Suppressor macrophage (primary cell): ENCODE data around the gene S100B.

Source experiments
- DNase-seq, 4 experiments: peaks; one replicate each; pipeline ENCODE4 v3.0.0-alpha.2; 2020 to 2022

S100B gene

DNA sequence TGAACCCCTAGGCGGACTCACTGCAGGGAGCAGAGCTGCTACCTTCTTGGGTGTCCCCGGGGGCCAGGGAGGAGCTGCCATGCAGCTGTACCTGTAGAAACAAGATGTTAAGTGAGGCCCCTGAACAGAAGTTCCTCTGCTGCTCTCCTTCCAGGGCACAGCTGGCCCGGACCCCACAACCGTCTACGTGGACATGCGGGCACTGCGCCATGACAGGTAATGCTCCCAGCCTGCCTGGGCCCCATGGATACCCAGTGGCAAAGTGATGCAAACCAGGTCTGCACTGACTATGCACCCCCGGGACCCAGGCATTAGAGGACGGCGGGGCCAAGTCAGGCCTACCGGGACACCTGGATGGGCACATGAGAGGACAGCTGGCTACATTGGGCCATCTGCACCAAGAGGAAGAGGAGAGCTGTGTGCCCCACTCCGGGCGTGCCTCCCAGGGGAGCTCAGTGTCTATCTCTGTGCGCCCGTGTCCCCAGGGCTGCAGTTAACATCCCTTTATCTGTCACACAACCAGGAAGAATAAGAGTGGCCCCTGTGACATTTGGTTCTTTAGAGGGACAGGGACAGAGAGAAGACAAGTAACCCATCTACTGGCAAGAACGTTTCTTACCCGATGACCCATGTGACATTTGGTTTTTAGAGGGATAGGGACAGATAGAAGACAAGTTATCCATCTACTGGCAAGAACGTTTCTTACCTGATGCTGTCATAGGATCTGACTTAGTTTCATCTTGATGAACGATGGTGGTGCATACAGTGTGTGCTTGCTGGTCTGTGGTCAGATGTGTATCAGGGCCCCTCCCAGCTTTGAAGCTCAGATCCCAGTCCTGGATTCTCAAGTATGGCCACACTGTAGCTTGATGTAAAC, 44.1 kb downstream of the S100B start:
- no peak for DNase-seq

DNA sequence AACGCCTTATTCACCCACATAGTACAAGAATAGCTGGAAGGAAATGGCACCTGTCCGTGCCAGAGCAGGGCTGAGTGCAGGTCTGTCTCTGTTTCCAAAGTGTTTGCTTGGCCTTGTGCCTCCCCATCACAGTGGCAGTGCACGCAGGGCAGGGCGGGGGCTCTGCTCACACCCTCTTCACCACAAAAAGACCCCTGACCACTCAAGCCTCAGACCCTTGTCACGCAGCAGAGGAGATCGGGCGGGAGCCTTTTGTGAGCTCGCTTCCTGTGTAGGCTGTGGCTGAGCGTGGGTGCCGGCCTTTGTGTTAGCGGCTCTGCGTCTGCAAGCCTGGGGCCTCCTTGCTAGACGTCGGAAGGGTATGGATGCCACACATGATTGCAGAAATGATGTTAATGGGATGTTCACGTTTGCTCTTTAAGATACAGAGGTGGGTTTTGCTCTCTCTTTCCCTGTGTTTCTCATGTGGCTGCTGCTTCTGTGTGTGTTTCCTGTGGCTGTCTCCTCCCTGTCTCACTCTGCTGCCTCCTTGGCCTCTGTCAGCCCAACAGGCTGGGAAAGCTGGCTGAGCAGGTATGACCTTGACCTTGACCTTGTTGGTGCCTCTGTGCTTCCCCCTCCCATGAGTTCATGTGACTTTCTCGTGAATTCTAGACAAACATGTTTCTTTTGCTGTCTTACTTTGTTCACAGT, 45.4 kb downstream of the S100B start:
- no peak for DNase-seq

DNA sequence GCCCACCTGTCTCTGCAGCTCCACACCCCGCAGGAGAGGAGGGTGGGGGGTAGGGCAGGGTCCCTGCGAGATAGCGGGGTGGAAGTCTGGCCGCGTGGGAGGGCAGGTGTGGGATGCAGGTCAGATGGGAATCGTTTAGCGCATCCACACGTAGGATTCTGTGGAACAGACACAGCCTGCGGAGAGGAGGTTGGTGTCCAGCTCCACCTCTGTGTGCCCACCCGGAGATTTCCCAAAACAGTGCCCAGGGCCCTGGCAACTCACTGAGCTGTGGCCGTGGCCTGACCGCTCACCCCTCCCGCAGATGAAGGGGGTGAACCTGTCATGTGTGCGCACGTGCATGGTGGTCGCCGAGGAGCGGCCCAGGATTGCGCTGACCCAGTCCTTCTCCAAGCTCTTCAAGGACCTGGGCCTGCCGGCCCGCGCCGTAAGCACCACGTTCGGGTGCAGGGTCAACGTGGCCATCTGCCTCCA, 46.9 kb downstream of the S100B start:
- DNase-seq: no peak

DNA sequence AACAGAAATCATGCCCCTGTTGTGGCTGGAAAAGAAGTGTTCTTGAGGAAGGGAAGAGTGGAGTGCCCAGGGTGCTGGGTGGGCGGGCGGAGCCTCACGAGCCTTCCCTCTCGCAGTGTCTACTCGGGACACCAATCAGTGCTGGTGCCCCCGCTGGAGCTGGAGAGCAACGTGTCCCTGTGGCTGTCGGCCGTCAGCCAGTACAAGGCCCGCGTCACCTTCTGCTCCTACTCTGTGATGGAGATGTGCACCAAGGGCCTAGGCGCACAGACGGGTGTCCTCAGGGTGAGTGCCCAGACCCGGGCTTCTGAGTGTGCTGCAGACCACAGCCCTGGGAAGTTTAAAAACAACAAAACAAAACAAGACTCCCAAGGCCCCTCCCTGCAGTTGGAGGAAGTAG, 47.4 kb downstream of the S100B start:
- no peak for DNase-seq

DNA sequence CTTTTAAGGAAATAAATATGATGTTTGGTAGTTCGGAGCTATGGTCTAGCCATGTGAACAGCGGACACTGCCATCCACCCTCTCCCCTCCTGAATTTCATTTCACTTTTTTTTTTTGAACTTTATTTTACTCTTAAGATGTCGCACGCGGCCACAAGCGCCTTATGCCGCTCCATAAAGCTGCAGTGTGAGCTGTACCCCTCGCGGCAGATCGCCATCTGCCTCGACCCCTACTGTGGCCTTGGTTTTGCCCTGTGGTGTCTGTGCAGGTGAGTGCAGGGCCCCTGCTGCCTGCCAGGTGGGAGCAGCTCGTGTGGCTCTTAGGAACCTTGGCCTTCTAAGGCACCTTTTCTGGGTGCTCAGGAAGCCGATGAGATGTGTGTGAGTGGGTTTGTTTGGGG, 48.1 kb downstream of the S100B start:
- DNase-seq: no peak

DNA sequence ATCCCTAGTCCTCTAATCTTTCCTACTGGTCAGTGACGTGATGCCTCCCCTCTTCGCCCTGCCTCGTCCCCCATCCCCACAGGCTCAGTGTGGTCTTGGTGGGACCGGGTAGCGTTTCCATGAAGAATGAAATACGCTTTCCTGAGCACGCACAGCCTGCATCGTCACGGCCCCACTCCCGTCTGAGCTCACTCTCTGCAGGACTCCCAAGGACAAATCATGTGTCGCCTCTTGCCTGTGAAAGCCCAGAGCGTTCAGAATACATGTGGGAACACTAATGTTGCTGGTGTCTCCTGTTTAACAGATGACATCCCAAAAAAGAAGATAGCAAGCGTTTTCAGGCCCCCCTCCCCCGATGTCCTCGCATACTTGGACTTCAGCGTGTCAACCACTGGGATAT, 49.2 kb downstream of the S100B start:
- no peak for DNase-seq

DNA sequence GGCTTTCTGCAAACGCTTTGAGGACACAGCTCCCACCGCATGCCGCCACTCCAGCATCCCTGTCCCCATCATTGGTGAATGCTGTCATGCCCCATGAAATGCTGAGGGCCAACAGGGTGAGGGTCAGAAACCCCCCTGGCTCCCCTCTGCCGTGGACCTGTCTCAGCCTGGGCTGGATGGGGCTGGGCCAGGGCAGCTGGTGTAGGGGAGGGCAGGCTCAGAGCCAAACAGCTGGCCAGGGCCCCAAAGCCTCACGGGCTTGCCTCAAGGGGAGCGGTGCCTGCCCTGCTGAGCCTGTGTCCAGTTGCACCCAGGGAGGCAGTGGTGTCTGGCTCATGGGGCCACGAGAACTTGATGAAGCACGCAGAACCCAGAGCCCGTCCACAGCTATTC, 49.7 kb downstream of the S100B start:
- no peak for DNase-seq

DNA sequence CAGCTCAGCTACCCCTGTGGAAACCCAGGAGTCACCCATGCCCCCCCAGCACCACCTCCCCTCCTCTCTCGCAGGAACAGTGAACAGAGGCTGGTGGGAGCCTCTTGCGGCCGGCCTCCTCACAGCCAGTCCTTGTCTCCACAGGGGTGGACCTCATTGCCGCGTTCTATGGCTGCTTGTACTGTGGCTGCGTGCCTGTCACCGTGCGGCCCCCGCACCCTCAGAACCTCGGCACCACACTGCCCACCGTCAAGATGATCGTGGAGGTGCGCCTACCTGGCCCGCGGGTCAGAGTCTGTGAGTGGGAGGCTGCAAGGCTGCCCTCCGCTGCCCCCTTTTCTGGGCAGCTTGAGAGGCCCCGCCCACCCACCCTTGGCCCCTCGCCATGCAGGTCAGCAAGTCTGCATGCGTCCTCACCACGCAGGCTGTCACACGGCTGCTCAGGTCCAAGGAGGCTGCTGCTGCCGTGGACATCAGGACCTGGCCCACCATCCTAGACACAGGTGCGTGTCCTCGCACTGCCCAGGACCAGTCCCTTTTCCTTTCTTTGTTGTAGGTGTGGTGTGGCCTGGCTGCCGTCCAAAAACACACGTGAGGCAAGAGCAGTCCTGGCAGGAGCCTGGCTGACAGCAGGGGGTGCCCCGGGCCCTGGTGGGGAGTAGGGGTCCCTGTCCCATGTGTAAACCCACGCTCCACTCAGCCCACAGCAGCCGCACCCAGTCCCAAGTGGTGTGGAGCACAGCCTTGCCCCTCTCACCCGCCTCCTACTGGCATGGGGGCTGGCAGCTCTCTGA, 50.3 kb downstream of the S100B start:
- no peak for DNase-seq

DNA sequence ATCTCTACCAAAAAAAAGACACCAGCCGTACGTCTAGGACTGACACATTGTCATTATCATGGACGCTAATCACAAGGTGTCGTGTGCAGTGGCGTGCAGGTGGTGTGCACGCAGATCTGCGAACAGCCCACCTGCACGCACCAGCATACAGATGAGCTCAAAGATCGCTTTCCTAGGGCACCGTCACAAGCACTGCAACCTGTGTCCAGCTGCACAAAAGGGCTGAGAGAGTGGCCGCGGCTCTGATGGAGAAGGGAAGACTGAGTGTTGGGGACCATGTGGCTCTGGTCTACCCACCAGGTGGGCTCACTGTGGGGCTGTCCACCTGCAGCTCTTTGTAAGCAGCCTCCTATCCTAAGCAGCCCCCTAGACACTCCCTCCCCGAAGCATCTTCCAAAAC, 50.9 kb downstream of the S100B start:
- no peak for DNase-seq

DNA sequence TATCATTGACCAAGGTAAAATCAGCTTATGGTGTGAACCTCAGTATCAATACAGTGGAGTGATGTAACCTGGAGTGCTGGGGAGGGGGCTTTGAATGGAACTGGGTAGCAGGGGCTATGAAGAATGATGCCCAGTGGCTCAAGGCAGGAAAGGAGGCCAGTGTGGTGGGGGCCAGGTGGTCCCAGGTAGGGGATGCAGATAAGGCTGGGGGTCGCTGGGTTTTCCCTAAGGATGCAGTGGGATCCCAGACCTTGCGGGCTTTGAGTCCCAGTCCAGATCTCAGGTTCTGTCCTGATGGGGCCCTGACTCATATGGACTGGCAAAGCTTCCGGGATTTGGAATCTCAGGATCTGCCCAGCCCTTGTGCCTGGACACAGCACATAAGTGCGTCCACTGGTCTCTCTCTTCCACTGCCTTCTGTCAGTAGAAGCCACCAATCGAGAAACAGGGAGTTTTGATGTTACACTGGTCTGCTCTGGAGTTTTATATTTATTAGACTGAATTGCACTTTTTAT, 52.0 kb downstream of the S100B start:
- no peak for DNase-seq

DNA sequence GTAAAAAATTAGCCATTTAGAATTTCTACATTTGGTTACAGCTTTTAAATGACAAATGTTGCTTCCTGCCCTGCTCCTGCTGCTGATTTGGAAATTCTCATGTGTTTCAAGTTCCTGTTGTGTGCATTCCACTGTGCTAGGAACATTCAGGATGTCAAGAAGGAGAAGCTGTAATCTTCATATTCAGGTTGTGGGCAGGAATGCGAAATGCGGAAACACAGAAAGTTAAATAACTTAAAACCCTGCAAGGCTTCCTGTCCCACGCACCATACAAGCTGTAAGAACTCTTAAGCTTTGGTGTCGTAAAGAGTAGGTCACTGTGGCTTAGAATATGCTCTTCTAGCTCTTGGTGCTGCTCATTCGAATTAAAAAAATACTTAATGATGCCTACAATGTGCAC, 52.6 kb downstream of the S100B start:
- DNase-seq: peak; percentile 84 to 95 (median 91)

DNA sequence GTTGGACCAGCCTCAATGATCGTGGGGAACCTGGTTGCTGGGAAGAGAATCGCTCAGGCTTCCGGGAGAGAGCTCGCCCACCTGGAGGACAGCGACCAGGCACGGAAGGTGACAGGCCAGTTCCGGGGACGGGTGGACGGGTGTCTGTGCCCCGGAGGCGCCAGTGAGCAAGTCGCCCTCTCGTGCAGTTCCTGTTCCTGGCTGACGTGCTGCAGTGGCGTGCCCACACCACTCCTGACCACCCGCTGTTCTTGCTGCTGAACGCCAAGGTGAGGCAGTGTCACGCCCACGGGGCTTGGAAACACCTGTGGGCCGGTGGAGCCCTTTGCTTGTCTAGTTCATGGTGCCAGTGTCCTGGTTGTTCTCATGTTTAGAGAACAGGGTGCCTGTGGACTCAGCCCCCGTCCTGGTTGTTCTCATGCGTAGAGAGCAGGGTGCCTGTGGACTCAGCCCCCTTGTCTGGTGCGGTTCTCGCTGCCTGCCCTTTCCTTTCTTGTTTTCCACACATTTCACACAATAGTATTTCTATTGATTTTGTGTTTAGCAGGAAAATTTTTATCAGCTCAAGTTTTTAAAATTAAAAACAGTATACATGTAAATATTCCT, 53.1 kb downstream of the S100B start:
- DNase-seq: peak; percentile 74 to 85 (median 82)

DNA sequence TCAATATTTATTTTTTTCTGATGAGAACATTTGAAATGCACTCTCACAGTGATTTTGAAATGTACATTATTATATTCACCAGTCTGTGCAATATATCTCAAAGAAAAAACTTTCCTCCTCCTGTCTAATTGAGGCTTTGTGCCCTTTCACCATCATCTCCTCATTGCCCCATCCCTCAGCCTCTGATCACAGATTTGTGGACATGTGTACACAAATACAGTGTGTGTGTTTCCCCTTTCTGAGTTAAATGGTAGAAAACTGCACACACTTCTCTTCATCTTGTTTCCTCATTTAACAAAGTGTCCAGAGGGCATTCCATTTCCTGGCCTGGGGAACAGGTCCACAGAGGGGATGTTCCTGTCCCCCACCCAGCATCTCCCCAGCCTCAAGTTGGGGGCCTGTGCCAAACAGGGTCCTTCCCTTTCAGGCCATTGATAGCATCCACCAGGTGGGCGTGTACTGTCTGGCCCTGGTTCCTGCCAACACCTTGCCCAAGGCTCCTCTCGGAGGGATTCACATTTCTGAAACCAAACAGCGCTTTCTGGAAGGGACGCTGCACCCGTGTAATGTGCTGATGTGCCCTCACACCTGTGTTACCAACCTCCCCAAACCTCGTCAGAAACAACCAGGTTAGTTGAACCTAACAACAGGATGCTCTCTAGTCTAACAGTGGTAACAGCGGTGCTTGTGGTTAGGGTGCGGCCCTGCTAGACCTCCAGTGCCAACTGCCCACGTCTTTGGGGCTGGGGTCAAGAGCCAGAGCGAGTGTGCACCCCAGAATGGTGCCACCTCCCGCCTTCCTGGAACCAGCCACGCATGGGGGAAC, 54.6 kb downstream of the S100B start:
- DNase-seq: peak; percentile 41 to 72 (median 64)

DNA sequence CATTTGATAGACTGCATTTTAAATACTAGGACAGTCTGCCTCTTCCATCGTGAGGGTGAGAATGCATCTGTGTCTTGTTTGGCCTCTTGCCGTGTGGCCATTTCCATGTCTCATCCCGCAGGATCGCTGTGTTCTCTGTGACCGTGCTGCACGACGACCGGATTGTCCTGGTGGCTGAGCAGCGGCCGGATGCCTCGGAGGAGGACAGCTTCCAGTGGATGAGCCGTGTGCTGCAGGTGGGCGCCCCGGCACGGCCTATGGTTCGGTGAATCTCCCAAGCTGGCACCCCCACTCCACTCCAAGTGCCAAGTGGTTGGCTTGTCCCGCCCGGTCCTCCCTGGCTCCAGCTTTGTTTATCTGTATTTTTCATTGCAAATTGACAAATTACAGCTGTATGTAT, 55.2 kb downstream of the S100B start:
- no peak for DNase-seq
